Activated naive CD4-positive, alpha-beta T cell treated with anti-CD3 and anti-CD28 coated beads, Interleukin-2, amount 50 U/mL, for 24 hours (primary cell): ENCODE results near the gene PKDCC.
"Not testable (repeated sequence)": the region's sequence is repeated elsewhere in the genome, so short reads cannot be mapped to it uniquely, and the experiment has no call there.

Experiments
- H3K27ac Mint-ChIP-seq: one replicate; pipeline ENCODE4 v1.8.0; 2021; ENCODE audit warnings: mild to moderate bottlenecking, mixed read lengths
- H3K27me3 Mint-ChIP-seq: one replicate; pipeline ENCODE4 v1.8.0; 2021; ENCODE audit warnings: mixed read lengths
- H3K36me3 Mint-ChIP-seq: one replicate; pipeline ENCODE4 v1.8.0; 2021; ENCODE audit warnings: mixed read lengths
- H3K4me1 Mint-ChIP-seq: one replicate; pipeline ENCODE4 v1.8.0; 2021; ENCODE audit warnings: mixed read lengths
- H3K4me3 Mint-ChIP-seq: one replicate; pipeline ENCODE4 v1.8.0; 2021; ENCODE audit warnings: mild to moderate bottlenecking, mixed read lengths
- H3K9me3 Mint-ChIP-seq: one replicate; pipeline ENCODE4 v1.8.0; 2021; ENCODE audit warnings: mixed read lengths

Gene PKDCC

GRCh38 chr2:42064417-42064942 lies 16.7 kb downstream of the PKDCC start:
- H3K9me3 Mint-ChIP-seq, result no peaks in the 10 kb centered on the region
- no peak overlapping the region for H3K27ac Mint-ChIP-seq
- peaks cover 14% of the 10 kb centered on the region for H3K27me3 Mint-ChIP-seq
- H3K4me1 Mint-ChIP-seq, result no peaks in the 10 kb centered on the region
- no peaks in the 10 kb centered on the region for H3K36me3 Mint-ChIP-seq
- no peak overlapping the region for H3K4me3 Mint-ChIP-seq

GRCh38 chr2:42065753-42066152 lies 17.9 kb downstream of the PKDCC start:
- H3K27ac Mint-ChIP-seq, H3K4me3 Mint-ChIP-seq, H3K4me1 Mint-ChIP-seq, H3K9me3 Mint-ChIP-seq, H3K36me3 Mint-ChIP-seq: not testable (repeated sequence)
- H3K27me3 Mint-ChIP-seq, result peaks cover 17% of the 10 kb centered on the region

- not testable (repeated sequence) for H3K27ac Mint-ChIP-seq, H3K4me1 Mint-ChIP-seq, H3K9me3 Mint-ChIP-seq, H3K4me3 Mint-ChIP-seq, H3K36me3 Mint-ChIP-seq
- H3K27me3 Mint-ChIP-seq, result peaks cover 17% of the 10 kb centered on the region
Observed at GRCh38 chr2:42067001-42067400, 19.2 kb downstream of the PKDCC start.

- Mint-ChIP-seq H3K36me3 (no peaks in the 10 kb centered on the region), H3K4me3 (no peak overlapping the region), H3K27me3 (peaks cover 17% of the 10 kb centered on the region), H3K9me3 (no peaks in the 10 kb centered on the region), H3K27ac (no peak overlapping the region), H3K4me1 (no peaks in the 10 kb centered on the region)
Observed at GRCh38 chr2:42067521-42067920, 19.7 kb downstream of the PKDCC start.

- peaks cover 17% of the 10 kb centered on the region for H3K27me3 Mint-ChIP-seq
- no peak overlapping the region for H3K4me3 Mint-ChIP-seq
- no peaks in the 10 kb centered on the region for H3K4me1 Mint-ChIP-seq
- H3K36me3 Mint-ChIP-seq, result no peaks in the 10 kb centered on the region
- H3K9me3 Mint-ChIP-seq, result no peaks in the 10 kb centered on the region
- no peak overlapping the region for H3K27ac Mint-ChIP-seq
Observed at GRCh38 chr2:42068571-42069178, 20.9 kb downstream of the PKDCC start.

- no peak overlapping the region for H3K4me3 Mint-ChIP-seq
- no peak overlapping the region for H3K27ac Mint-ChIP-seq
- no peaks in the 10 kb centered on the region for H3K36me3 Mint-ChIP-seq
- H3K9me3 Mint-ChIP-seq, result no peaks in the 10 kb centered on the region
- H3K4me1 Mint-ChIP-seq, result no peaks in the 10 kb centered on the region
- peaks cover 17% of the 10 kb centered on the region for H3K27me3 Mint-ChIP-seq
Observed at GRCh38 chr2:42069568-42069967, 21.7 kb downstream of the PKDCC start.

- Mint-ChIP-seq H3K27me3 (peaks cover 17% of the 10 kb centered on the region), H3K4me1 (no peaks in the 10 kb centered on the region), H3K9me3 (no peaks in the 10 kb centered on the region), H3K27ac (no peak overlapping the region), H3K36me3 (no peaks in the 10 kb centered on the region), H3K4me3 (no peak overlapping the region)
Observed at GRCh38 chr2:42071791-42072190, 24.0 kb downstream of the PKDCC start.

- Mint-ChIP-seq H3K36me3 (no peaks in the 10 kb centered on the region), H3K27me3 (peaks cover 14% of the 10 kb centered on the region), H3K4me3 (no peak overlapping the region), H3K9me3 (no peaks in the 10 kb centered on the region), H3K4me1 (no peaks in the 10 kb centered on the region), H3K27ac (no peak overlapping the region)
Observed at GRCh38 chr2:42072349-42073118, 24.7 kb downstream of the PKDCC start.

- Mint-ChIP-seq H3K36me3 (no peaks in the 10 kb centered on the region), H3K27me3 (peaks cover 5% of the 10 kb centered on the region), H3K4me3 (no peak overlapping the region), H3K4me1 (no peaks in the 10 kb centered on the region), H3K27ac (no peak overlapping the region), H3K9me3 (no peaks in the 10 kb centered on the region)
Observed at GRCh38 chr2:42073739-42074503, 26.1 kb downstream of the PKDCC start.

GRCh38 chr2:42074661-42075060 lies 26.8 kb downstream of the PKDCC start:
- no peaks in the 10 kb centered on the region for H3K9me3 Mint-ChIP-seq
- no peaks in the 10 kb centered on the region for H3K4me1 Mint-ChIP-seq
- H3K4me3 Mint-ChIP-seq, result no peak overlapping the region
- H3K27me3 Mint-ChIP-seq, result peaks cover 2% of the 10 kb centered on the region
- no peaks in the 10 kb centered on the region for H3K36me3 Mint-ChIP-seq
- H3K27ac Mint-ChIP-seq, result no peak overlapping the region

GRCh38 chr2:42076357-42077225 lies 28.8 kb downstream of the PKDCC start:
- Mint-ChIP-seq H3K36me3 (no peaks in the 10 kb centered on the region), H3K4me1 (no peaks in the 10 kb centered on the region), H3K27ac (peak overlapping the region; percentile 8), H3K27me3 (no peaks in the 10 kb centered on the region), H3K4me3 (no peak overlapping the region), H3K9me3 (no peaks in the 10 kb centered on the region)

- no peaks in the 10 kb centered on the region for H3K27me3 Mint-ChIP-seq
- no peak overlapping the region for H3K27ac Mint-ChIP-seq
- no peak overlapping the region for H3K4me3 Mint-ChIP-seq
- H3K36me3 Mint-ChIP-seq, result no peaks in the 10 kb centered on the region
- H3K9me3 Mint-ChIP-seq, result no peaks in the 10 kb centered on the region
- H3K4me1 Mint-ChIP-seq, result no peaks in the 10 kb centered on the region
Observed at GRCh38 chr2:42077343-42077742, 29.5 kb downstream of the PKDCC start.

- H3K4me3 Mint-ChIP-seq, result no peak overlapping the region
- H3K36me3 Mint-ChIP-seq, result no peaks in the 10 kb centered on the region
- H3K27ac Mint-ChIP-seq, result no peak overlapping the region
Observed at GRCh38 chr2:42079737-42080287, 32.0 kb downstream of the PKDCC start.

GRCh38 chr2:42081151-42081550 lies 33.3 kb downstream of the PKDCC start:
- H3K27me3 Mint-ChIP-seq, H3K9me3 Mint-ChIP-seq, H3K4me3 Mint-ChIP-seq, H3K4me1 Mint-ChIP-seq, H3K27ac Mint-ChIP-seq, H3K36me3 Mint-ChIP-seq: not testable (repeated sequence)

More at GRCh38 chr2:42079737-42080287, 32.0 kb downstream of the PKDCC start:
- Mint-ChIP-seq H3K4me1 (peaks cover 4% of the 10 kb centered on the region), H3K27me3 (no peaks in the 10 kb centered on the region), H3K9me3 (no peaks in the 10 kb centered on the region)

GRCh38 chr2:42082016-42082415 lies 34.2 kb downstream of the PKDCC start:
- H3K9me3 Mint-ChIP-seq, result no peaks in the 10 kb centered on the region
- peaks cover 9% of the 10 kb centered on the region for H3K4me1 Mint-ChIP-seq
- no peaks in the 10 kb centered on the region for H3K36me3 Mint-ChIP-seq
- no peak overlapping the region for H3K27ac Mint-ChIP-seq
- no peaks in the 10 kb centered on the region for H3K27me3 Mint-ChIP-seq
- H3K4me3 Mint-ChIP-seq, result no peak overlapping the region
